Lower leg skin (tissue), 3 donors: ENCODE data around the gene TFAP2E.

ENCODE experiments used
- POLR2A ChIP-seq, 2 donors: fragments of 450-650 bp; IDR thresholded peaks; one replicate each; pipeline ENCODE4 v1.6.1; 2016 to 2017; ENCODE audit warnings: antibody characterized with exemption in 2 of 2, mild to moderate bottlenecking in 1 of 2, moderate library complexity in 1 of 2
- TF ChIP-seq, protein P1 (sequence below), 3 donors: fragments of 450-650 bp; IDR thresholded peaks; one replicate each; pipeline ENCODE4 v1.5.1; 2016; ENCODE audit warnings: antibody characterized with exemption in 3 of 3, mild to moderate bottlenecking in 3 of 3, moderate library complexity in 2 of 3

DNA sequence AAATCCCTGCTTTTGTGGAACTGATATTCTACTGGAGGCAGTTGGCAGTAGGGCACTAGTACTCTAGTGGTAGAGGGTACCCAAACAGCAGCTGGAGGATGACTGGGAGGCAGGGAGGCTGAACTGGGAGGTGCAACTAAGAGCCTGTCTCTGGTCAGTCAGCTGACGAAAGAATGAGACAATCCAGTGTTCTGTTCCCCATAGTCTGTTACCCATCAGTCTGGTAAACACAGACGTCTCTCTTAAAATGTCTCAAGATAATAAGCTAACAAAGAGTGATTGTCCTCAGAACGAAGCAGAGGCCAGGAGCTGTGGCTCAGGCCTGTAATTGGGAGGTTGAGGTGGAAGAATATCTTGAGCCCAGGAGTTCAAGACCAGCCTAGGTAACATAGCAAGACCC is 30.4 kb downstream of the TFAP2E start:
- no peak for TF ChIP-seq POLR2A (IDR thresholded peaks at IDR 0.05)
- TF ChIP-seq, protein P1, sequence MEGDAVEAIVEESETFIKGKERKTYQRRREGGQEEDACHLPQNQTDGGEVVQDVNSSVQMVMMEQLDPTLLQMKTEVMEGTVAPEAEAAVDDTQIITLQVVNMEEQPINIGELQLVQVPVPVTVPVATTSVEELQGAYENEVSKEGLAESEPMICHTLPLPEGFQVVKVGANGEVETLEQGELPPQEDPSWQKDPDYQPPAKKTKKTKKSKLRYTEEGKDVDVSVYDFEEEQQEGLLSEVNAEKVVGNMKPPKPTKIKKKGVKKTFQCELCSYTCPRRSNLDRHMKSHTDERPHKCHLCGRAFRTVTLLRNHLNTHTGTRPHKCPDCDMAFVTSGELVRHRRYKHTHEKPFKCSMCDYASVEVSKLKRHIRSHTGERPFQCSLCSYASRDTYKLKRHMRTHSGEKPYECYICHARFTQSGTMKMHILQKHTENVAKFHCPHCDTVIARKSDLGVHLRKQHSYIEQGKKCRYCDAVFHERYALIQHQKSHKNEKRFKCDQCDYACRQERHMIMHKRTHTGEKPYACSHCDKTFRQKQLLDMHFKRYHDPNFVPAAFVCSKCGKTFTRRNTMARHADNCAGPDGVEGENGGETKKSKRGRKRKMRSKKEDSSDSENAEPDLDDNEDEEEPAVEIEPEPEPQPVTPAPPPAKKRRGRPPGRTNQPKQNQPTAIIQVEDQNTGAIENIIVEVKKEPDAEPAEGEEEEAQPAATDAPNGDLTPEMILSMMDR (IDR thresholded peaks at IDR 0.05) = no peak
